Measurements from ENCODE around the gene LIX1L.
"Not testable (repeated sequence)": the region's sequence is repeated elsewhere in the genome, so short reads cannot be mapped to it uniquely, and the experiment has no call there.

The LIX1L gene

GRCh38 chr1:145946477-145946986, 11.3 kb downstream of the LIX1L start:
- DNase-seq (no peak), ATAC-seq (no peak)
- H3K36me3 Mint-ChIP-seq (ENCODE audit: low read depth): peaks cover 31% of the 10 kb centered on the region
- H3K4me3 Mint-ChIP-seq: no peak overlapping the region
- peak overlapping the region; percentile 15 for H3K27ac Mint-ChIP-seq
- H3K9me3 Mint-ChIP-seq: no peaks in the 10 kb centered on the region
- H3K4me1 Mint-ChIP-seq: peaks cover 18% of the 10 kb centered on the region
- no peaks in the 10 kb centered on the region for H3K27me3 Mint-ChIP-seq

GRCh38 chr1:145944532-145944931, 13.3 kb downstream of the LIX1L start:
- DNase-seq (no peak), ATAC-seq (no peak)
- Mint-ChIP-seq H3K27ac (no peak overlapping the region), H3K4me3 (no peak overlapping the region), H3K9me3 (no peaks in the 10 kb centered on the region), H3K27me3 (no peaks in the 10 kb centered on the region), H3K36me3 (ENCODE audit: low read depth) (peaks cover 36% of the 10 kb centered on the region), H3K4me1 (peaks cover 5% of the 10 kb centered on the region)

GRCh38 chr1:145942871-145943270, 14.9 kb downstream of the LIX1L start:
- ATAC-seq: no peak
- peaks cover 5% of the 10 kb centered on the region for H3K4me1 Mint-ChIP-seq
- H3K27ac Mint-ChIP-seq: no peak overlapping the region
- peaks cover 33% of the 10 kb centered on the region for H3K36me3 Mint-ChIP-seq (ENCODE audit: low read depth)
- no peak overlapping the region for H3K4me3 Mint-ChIP-seq
- H3K9me3 Mint-ChIP-seq: no peaks in the 10 kb centered on the region
- DNase-seq: no peak
- no peaks in the 10 kb centered on the region for H3K27me3 Mint-ChIP-seq

GRCh38 chr1:145942405-145942804, 15.4 kb downstream of the LIX1L start:
- DNase-seq: no peak
- H3K27me3 Mint-ChIP-seq: no peaks in the 10 kb centered on the region
- no peak overlapping the region for H3K4me3 Mint-ChIP-seq
- no peak overlapping the region for H3K27ac Mint-ChIP-seq
- H3K36me3 Mint-ChIP-seq (ENCODE audit: low read depth): peaks cover 33% of the 10 kb centered on the region
- no peaks in the 10 kb centered on the region for H3K9me3 Mint-ChIP-seq
- peaks cover 5% of the 10 kb centered on the region for H3K4me1 Mint-ChIP-seq
- no peak for ATAC-seq

- ATAC-seq (no peak), DNase-seq (no peak)
- Mint-ChIP-seq H3K36me3 (ENCODE audit: low read depth) (peaks cover 26% of the 10 kb centered on the region), H3K27me3 (no peaks in the 10 kb centered on the region), H3K4me1 (peaks cover 10% of the 10 kb centered on the region), H3K27ac (no peak overlapping the region), H3K9me3 (no peaks in the 10 kb centered on the region), H3K4me3 (no peak overlapping the region)
Observed at GRCh38 chr1:145937436-145937835, 20.4 kb downstream of the LIX1L start.

- Mint-ChIP-seq H3K36me3 (ENCODE audit: low read depth) (peaks cover 27% of the 10 kb centered on the region), H3K4me1 (peaks cover 16% of the 10 kb centered on the region), H3K27ac (no peak overlapping the region), H3K4me3 (no peak overlapping the region), H3K27me3 (no peaks in the 10 kb centered on the region), H3K9me3 (no peaks in the 10 kb centered on the region)
- no peak for ATAC-seq
- no peak for DNase-seq
Observed at GRCh38 chr1:145936247-145936646, 21.6 kb downstream of the LIX1L start.

- Mint-ChIP-seq H3K27me3 (no peaks in the 10 kb centered on the region), H3K36me3 (ENCODE audit: low read depth) (peaks cover 25% of the 10 kb centered on the region), H3K9me3 (no peaks in the 10 kb centered on the region), H3K4me1 (peaks cover 16% of the 10 kb centered on the region), H3K4me3 (no peak overlapping the region), H3K27ac (peak overlapping the region; percentile 19)
- DNase-seq (no peak), ATAC-seq (no peak)
Observed at GRCh38 chr1:145935708-145936107, 22.1 kb downstream of the LIX1L start.

GRCh38 chr1:145932522-145933009, 25.3 kb downstream of the LIX1L start:
- peak overlapping the region; percentile 85 for H3K27ac Mint-ChIP-seq
- ATAC-seq, H3K9me3 Mint-ChIP-seq, H3K27me3 Mint-ChIP-seq, DNase-seq: not testable (repeated sequence)
- H3K4me3 Mint-ChIP-seq: peak overlapping the region; percentile 15
- H3K4me1 Mint-ChIP-seq: peaks cover 22% of the 10 kb centered on the region
- peaks cover 25% of the 10 kb centered on the region for H3K36me3 Mint-ChIP-seq (ENCODE audit: low read depth)

- no peaks in the 10 kb centered on the region for H3K27me3 Mint-ChIP-seq
- H3K9me3 Mint-ChIP-seq: no peaks in the 10 kb centered on the region
- H3K4me3 Mint-ChIP-seq: no peak overlapping the region
- DNase-seq: no peak
- H3K36me3 Mint-ChIP-seq (ENCODE audit: low read depth): peaks cover 13% of the 10 kb centered on the region
- ATAC-seq: no peak
- H3K4me1 Mint-ChIP-seq: peaks cover 36% of the 10 kb centered on the region
- H3K27ac Mint-ChIP-seq: no peak overlapping the region
Observed at GRCh38 chr1:145927916-145928643, 29.7 kb downstream of the LIX1L start.

GRCh38 chr1:145927063-145927886, 30.5 kb downstream of the LIX1L start, which contains the start of gene RBM8A:
Gene RBM8A, minus strand, starts transcription at chr1:145927484. Its CDS starts 58 bp downstream, at chr1:145927426.
- no peak within 1 kb of the TSS for H3K4me3 Mint-ChIP-seq
- peaks cover 30% of the 10 kb centered on the region for H3K4me1 Mint-ChIP-seq
- ATAC-seq (peak; percentile 97), DNase-seq (peak; percentile 89)
- H3K27me3 Mint-ChIP-seq: no peaks in the 10 kb centered on the region
- H3K36me3 Mint-ChIP-seq (ENCODE audit: low read depth): peaks cover 17% of the 10 kb centered on the region
- no peak within 1 kb of the TSS for H3K27ac Mint-ChIP-seq
- H3K9me3 Mint-ChIP-seq: no peaks in the 10 kb centered on the region

- Mint-ChIP-seq H3K27me3 (no peaks in the 10 kb centered on the region), H3K4me1 (peaks cover 27% of the 10 kb centered on the region), H3K4me3 (no peak overlapping the region), H3K9me3 (no peaks in the 10 kb centered on the region), H3K27ac (no peak overlapping the region), H3K36me3 (ENCODE audit: low read depth) (peaks cover 15% of the 10 kb centered on the region)
- DNase-seq: peak; percentile 55
- peak; percentile 63 for ATAC-seq
Observed at GRCh38 chr1:145926686-145927062, 31.1 kb downstream of the LIX1L start.

- Mint-ChIP-seq H3K27me3 (no peaks in the 10 kb centered on the region), H3K4me3 (no peak overlapping the region), H3K27ac (no peak overlapping the region), H3K4me1 (peaks cover 46% of the 10 kb centered on the region), H3K9me3 (no peaks in the 10 kb centered on the region), H3K36me3 (ENCODE audit: low read depth) (peaks cover 16% of the 10 kb centered on the region)
- DNase-seq (no peak), ATAC-seq (no peak)
Observed at GRCh38 chr1:145922266-145922665, 35.6 kb downstream of the LIX1L start.

- Mint-ChIP-seq H3K4me1 (peaks cover 48% of the 10 kb centered on the region), H3K4me3 (peak overlapping the region; percentile 96), H3K36me3 (ENCODE audit: low read depth) (peaks cover 28% of the 10 kb centered on the region)
- not testable (repeated sequence) for H3K27ac Mint-ChIP-seq, ATAC-seq, H3K27me3 Mint-ChIP-seq, DNase-seq, H3K9me3 Mint-ChIP-seq
Observed at GRCh38 chr1:145920297-145920696, 37.5 kb downstream of the LIX1L start.

GRCh38 chr1:145918992-145919939, 38.6 kb downstream of the LIX1L start:
- Mint-ChIP-seq H3K4me3 (peak overlapping the region; percentile 96), H3K9me3 (no peaks in the 10 kb centered on the region), H3K27me3 (no peaks in the 10 kb centered on the region), H3K4me1 (peaks cover 46% of the 10 kb centered on the region), H3K36me3 (ENCODE audit: low read depth) (peaks cover 34% of the 10 kb centered on the region), H3K27ac (peak overlapping the region; percentile 96)
- peak; percentile 20 for ATAC-seq
- DNase-seq: peak; percentile 50
